ES-I3 (cell line): ENCODE measurements around the gene C1QTNF2.

ENCODE experiments used
- H3K36me3 ChIP-seq: 2 replicates; pipeline ENCODE4 v1.6.1; 2013; ENCODE audit warnings: mild to moderate bottlenecking, low read length, control low read depth, moderate library complexity; ENCODE audit not compliant: insufficient read depth
- H3K4me1 ChIP-seq: 2 replicates; pipeline ENCODE4 v1.6.1; 2013; ENCODE audit warnings: mild to moderate bottlenecking, control low read depth, low read length; ENCODE audit not compliant: insufficient read depth
- H3K9ac ChIP-seq: 2 replicates; pipeline ENCODE4 v1.6.1; 2013; ENCODE audit warnings: low read depth, mild to moderate bottlenecking, low read length, moderate library complexity
- H3K9me3 ChIP-seq: 2 replicates; pipeline ENCODE4 v1.6.1; 2013; ENCODE audit warnings: mild to moderate bottlenecking, low read length, moderate library complexity; ENCODE audit not compliant: control insufficient read depth, insufficient read depth

C1QTNF2 gene

GRCh38 chr5:160312960-160313727 lies 57.3 kb downstream of the C1QTNF2 start:
- H3K9me3 ChIP-seq: no peaks in the 10 kb centered on the region
- peak overlapping the region; percentile 78 for H3K9ac ChIP-seq
- no peaks in the 10 kb centered on the region; the same call in 1 of the 2 replicates for H3K36me3 ChIP-seq
- peaks cover 17% of the 10 kb centered on the region for H3K4me1 ChIP-seq

- peaks cover 17% of the 10 kb centered on the region for H3K4me1 ChIP-seq
- peak within 1 kb of the TSS; percentile 78 for H3K9ac ChIP-seq
- no peaks in the 10 kb centered on the region for H3K9me3 ChIP-seq
- H3K36me3 ChIP-seq: no peaks in the 10 kb centered on the region; the same call in none of the 2 replicates
Observed at GRCh38 chr5:160312134-160312959, 58.1 kb downstream of the C1QTNF2 start, which contains the start of gene CCNJL. TSS of gene CCNJL (minus strand) at chr5:160312564. CDS start at chr5:160311923, 641 bp downstream.

GRCh38 chr5:160311491-160312133 lies 58.8 kb downstream of the C1QTNF2 start:
- peak overlapping the region; percentile 78 for H3K9ac ChIP-seq
- H3K9me3 ChIP-seq: no peaks in the 10 kb centered on the region
- H3K36me3 ChIP-seq: no peaks in the 10 kb centered on the region; the same call in none of the 2 replicates
- H3K4me1 ChIP-seq: peaks cover 14% of the 10 kb centered on the region

GRCh38 chr5:160310552-160311295 lies 59.7 kb downstream of the C1QTNF2 start:
- Histone ChIP-seq H3K9ac (no peak overlapping the region; the same call in 1 of the 2 replicates), H3K9me3 (no peaks in the 10 kb centered on the region), H3K4me1 (peaks cover 10% of the 10 kb centered on the region), H3K36me3 (no peaks in the 10 kb centered on the region; the same call in none of the 2 replicates)

GRCh38 chr5:160310140-160310539 lies 60.3 kb downstream of the C1QTNF2 start:
- H3K4me1 ChIP-seq: peaks cover 9% of the 10 kb centered on the region
- no peaks in the 10 kb centered on the region; the same call in none of the 2 replicates for H3K36me3 ChIP-seq
- no peaks in the 10 kb centered on the region for H3K9me3 ChIP-seq
- H3K9ac ChIP-seq: no peak overlapping the region

- H3K36me3 ChIP-seq: no peaks in the 10 kb centered on the region; the same call in none of the 2 replicates
- no peak overlapping the region for H3K9ac ChIP-seq
- H3K4me1 ChIP-seq: peaks cover 11% of the 10 kb centered on the region; the same call in 1 of the 2 replicates
- H3K9me3 ChIP-seq: no peaks in the 10 kb centered on the region
Observed at GRCh38 chr5:160306696-160307095, 63.7 kb downstream of the C1QTNF2 start.

GRCh38 chr5:160305319-160305718 lies 65.1 kb downstream of the C1QTNF2 start:
- H3K4me1 ChIP-seq: peaks cover 11% of the 10 kb centered on the region; the same call in 1 of the 2 replicates
- no peak overlapping the region for H3K9ac ChIP-seq
- H3K9me3 ChIP-seq: no peaks in the 10 kb centered on the region
- no peaks in the 10 kb centered on the region; the same call in none of the 2 replicates for H3K36me3 ChIP-seq

GRCh38 chr5:160303690-160304089 lies 66.7 kb downstream of the C1QTNF2 start:
- Histone ChIP-seq H3K9me3 (no peaks in the 10 kb centered on the region), H3K9ac (no peak overlapping the region), H3K4me1 (peaks cover 11% of the 10 kb centered on the region; the same call in 1 of the 2 replicates), H3K36me3 (no peaks in the 10 kb centered on the region; the same call in 1 of the 2 replicates)

- H3K9me3 ChIP-seq: no peaks in the 10 kb centered on the region
- peaks cover 16% of the 10 kb centered on the region for H3K4me1 ChIP-seq
- no peaks in the 10 kb centered on the region for H3K36me3 ChIP-seq
- H3K9ac ChIP-seq: no peak overlapping the region
Observed at GRCh38 chr5:160298189-160298588, 72.2 kb downstream of the C1QTNF2 start.

GRCh38 chr5:160297776-160298175 lies 72.7 kb downstream of the C1QTNF2 start:
- no peak overlapping the region for H3K9ac ChIP-seq
- peaks cover 16% of the 10 kb centered on the region for H3K4me1 ChIP-seq
- H3K36me3 ChIP-seq: no peaks in the 10 kb centered on the region
- no peaks in the 10 kb centered on the region for H3K9me3 ChIP-seq
